ENCODE data around the gene TMEM178B. TPM values are rescaled to one million over a fixed set of nuclear protein-coding genes. Genes with fewer than 3 reads are reported as not detected.

TMEM178B gene
- total and polyA plus RNA-seq, 9 of the 15 experiments (the other 6 are each of a cell fraction or from before 2014, with no cell fraction given), result under 0.01 to 0.03 (median 0.01) TPM; not detected in 5

DNA sequence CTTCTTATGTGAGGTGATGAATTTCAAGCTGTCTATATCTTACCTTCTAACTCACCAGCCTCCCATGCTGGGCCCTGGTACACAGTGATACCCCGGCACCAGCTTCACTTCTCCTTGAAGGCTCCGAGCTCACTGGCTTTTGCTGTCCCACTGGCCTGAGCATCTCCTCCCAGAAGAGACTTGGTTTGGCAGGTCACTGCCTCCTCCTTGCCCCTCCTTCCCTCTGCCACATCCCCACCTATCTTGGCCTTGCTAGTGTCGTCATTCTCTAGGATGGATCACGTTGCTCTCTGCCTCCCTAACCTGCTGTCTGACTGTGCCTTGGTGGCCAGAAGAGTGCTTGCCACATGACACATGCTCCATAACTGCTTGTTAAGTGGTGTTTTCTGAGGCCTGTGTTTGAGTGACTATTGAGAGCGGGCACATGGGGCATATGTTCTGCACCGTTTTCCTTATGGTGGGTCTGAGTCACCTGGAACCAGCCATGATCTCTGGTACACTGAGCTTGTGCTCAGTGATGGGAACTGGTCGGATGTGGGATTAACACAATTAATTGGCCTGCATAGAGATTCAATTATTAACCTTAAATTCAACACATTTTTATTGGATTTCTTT lies 86.5 kb downstream of the TMEM178B start:
- H3K27ac ChIP-seq (ENCODE audit: extremely low read depth, low read depth, low read length), result no peak overlapping the region
- DNase-seq (ENCODE audit: extremely low read depth in 1 of 4, low spot score in 3 of 4), result no peak
- BruUV-seq (replicated peaks), result no TSS peak
- H4K20me1 ChIP-seq (replicated peaks; ENCODE audit: control insufficient read depth, insufficient read depth, low read length), result no peaks in the 10 kb centered on the region
- ChIA-PET POLR2A (interaction anchor here (0.9 kb wide), 1 partner anchor 11 kb away, joined by 4 read pairs; no protein-coding TSS in a partner anchor), CTCF (ENCODE audit: low intra/inter-chr PET ratio) (no interaction called here)
- ATAC-seq, result no peak
- H2AFZ ChIP-seq (ENCODE audit: low read depth, low read length), result no peak overlapping the region
- no peaks in the 10 kb centered on the region for H3K79me2 ChIP-seq (ENCODE audit: control insufficient read depth, insufficient read depth, low read length)
- no peak overlapping the region for H3K9ac ChIP-seq (ENCODE audit: insufficient read depth in 1 of 2, low read depth in 2 of 2, low read length in 2 of 2)
- intact Hi-C loops (cut with micrococcal nuclease) (no loop called here), in situ Hi-C loops (cut with MboI) (no loop called here)
- no peaks in the 10 kb centered on the region for H3K4me1 ChIP-seq (replicated peaks in 1 of 2; ENCODE audit: control insufficient read depth in 2 of 2, insufficient read depth in 2 of 2, low read length in 2 of 2)
- no peak for FAIRE-seq
- no peaks in the 10 kb centered on the region for H3K9me1 ChIP-seq (ENCODE audit: control insufficient read depth, insufficient read depth, low read length)
- WGBS (ENCODE audit: insufficient coverage, low coverage, missing lambda C conversion rate), result 1% methylated on average over 7 of the region's 7 CpGs
- no peak overlapping the region for H3K4me3 ChIP-seq
- H3K36me3 ChIP-seq (ENCODE audit: control insufficient read depth, insufficient read depth, low read length), result no peaks in the 10 kb centered on the region
- peaks cover 12 to 44% of the 10 kb centered on the region in 2 experiments; a peak in 4 of 5 replicates for H3K27me3 ChIP-seq (ENCODE audit: control insufficient read depth in 2 of 2, insufficient read depth in 2 of 2, low read length in 2 of 2)
- H3K9me3 ChIP-seq (replicated peaks; ENCODE audit: control insufficient read depth, insufficient read depth, low read depth, low read length), result no peaks in the 10 kb centered on the region
- H3K4me2 ChIP-seq (ENCODE audit: insufficient read depth, low read length), result no peak overlapping the region
- TF ChIP-seq POLR2H (tag; IDR thresholded peaks at IDR 0.05; ENCODE audit: low read depth), result no peak
- no peak for TF ChIP-seq CHD1 (IDR thresholded peaks at IDR 0.05; ENCODE audit: low read length)
- TF ChIP-seq NFRKB (IDR thresholded peaks at IDR 0.05; ENCODE audit: low read depth), result no peak
- no peak for TF ChIP-seq E2F1 (CRISPR knock-in tag; IDR thresholded peaks at IDR 0.05)
- TF ChIP-seq DIDO1 (tag; IDR thresholded peaks at IDR 0.05; ENCODE audit: low read depth), result no peak
- TF ChIP-seq SP2 (IDR thresholded peaks at IDR 0.05; ENCODE audit: extremely low read depth, low read depth, low read length, poor library complexity, severe bottlenecking), result no peak
- TF ChIP-seq KHSRP (IDR thresholded peaks at IDR 0.05), result no peak
- no peak for TF ChIP-seq TCF7L2 (IDR thresholded peaks at IDR 0.05; ENCODE audit: low read depth, low read length)
- TF ChIP-seq MBD1 (CRISPR knock-in tag; IDR thresholded peaks at IDR 0.05), result no peak
- TF ChIP-seq ZNF134 (CRISPR knock-in tag; conservative IDR thresholded peaks at IDR 0.05), result no peak
- TF ChIP-seq ELK1 (CRISPR knock-in tag; IDR thresholded peaks at IDR 0.05), result no peak
- no peak for TF ChIP-seq ZNF23 (CRISPR knock-in tag; IDR thresholded peaks at IDR 0.05)
- TF ChIP-seq NFE2 (IDR thresholded peaks at IDR 0.05; ENCODE audit: low read depth), result no peak
- no peak for TF ChIP-seq ZKSCAN8 (CRISPR knock-in tag; IDR thresholded peaks at IDR 0.05)
- no peak for TF ChIP-seq GTF3C2 (IDR thresholded peaks at IDR 0.05; ENCODE audit: borderline replicate concordance, extremely low read depth, insufficient read length)
